ENCODE data around the gene C1orf56.
"Not testable (repeated sequence)": the region's sequence is repeated elsewhere in the genome, so short reads cannot be mapped to it uniquely, and the experiment has no call there.

C1orf56 gene

GRCh38 chr1:151061704-151062103 lies 14.2 kb downstream of the C1orf56 start:
- DNase-seq = no peak

DNA sequence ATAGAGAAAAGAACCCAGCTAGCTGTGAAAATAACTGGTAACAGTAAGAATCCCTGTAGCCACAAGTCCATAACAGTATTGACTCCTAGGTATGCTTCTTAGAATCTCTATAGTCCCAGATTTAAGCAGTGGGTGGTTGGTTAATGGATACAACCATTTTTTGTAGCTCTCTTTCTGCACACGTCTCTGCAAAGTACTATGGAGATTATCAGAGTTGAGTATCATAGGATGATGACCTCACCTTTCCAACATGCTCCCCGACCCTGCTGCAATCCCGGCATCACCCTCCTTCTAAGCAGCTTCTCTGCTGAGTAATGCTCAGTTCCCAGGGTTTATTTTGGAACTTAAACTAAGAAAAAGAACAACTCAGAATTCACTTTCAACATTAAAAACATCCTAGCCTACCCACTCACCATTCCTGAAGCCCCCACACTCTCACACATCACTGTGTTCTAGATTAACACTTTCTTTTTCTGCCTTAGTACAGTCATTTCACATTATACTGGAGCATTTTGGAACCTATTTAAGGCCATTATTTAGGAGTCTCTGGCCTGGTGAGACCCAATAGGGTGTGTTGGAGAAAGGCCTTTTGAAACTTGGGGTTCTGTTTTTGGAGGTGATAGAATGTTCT lies 15.3 kb downstream of the C1orf56 start:
- peak; percentile 89 for DNase-seq

DNA sequence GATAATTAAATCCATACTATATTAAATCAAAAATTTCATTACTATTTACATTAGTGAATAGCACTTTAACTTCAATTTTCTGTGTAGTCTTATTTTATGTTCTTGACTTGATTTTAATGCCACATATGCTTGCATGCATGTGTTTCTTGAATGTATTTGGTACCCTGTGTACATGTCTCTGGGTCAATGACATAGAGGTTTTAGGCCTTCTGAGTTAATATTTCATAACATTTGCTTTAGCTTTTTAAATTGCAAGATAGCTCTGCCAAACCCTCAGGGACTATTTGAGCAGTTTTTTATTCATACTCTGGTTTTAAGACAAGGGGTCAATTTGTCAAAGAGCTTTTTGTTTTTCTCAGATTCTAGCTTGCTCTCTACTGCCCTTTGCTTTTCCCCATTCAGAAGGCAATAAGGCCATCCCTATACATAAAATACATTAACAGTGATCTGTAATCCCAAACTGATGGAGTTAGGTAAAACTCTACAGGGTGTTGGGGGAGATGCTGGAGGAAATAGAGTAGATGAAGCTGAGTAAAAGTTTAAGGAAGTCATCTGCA lies 17.6 kb downstream of the C1orf56 start:
- no peak for DNase-seq

GRCh38 chr1:151067185-151067584 lies 19.6 kb downstream of the C1orf56 start:
- DNase-seq = no peak

DNA sequence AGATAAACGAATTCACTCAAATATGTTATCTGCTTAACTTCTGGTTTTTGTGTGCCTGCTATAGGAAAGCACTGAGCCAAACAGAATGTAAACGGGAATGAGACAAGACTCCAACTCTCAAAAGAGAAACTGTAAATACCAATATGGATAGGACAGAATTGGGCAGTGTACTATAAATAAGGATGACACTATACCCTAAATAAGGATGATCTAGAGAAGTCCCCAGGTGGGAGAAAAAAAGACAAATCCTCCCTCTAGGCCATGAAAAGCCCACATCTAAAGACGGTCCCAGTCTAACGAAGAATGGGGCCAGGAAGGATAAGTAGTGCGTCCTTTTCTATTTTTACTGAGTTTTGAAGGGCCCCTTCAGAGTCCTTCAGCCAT lies 21.5 kb downstream of the C1orf56 start:
- no peak for DNase-seq

GRCh38 chr1:151070474-151071276 lies 23.1 kb downstream of the C1orf56 start, which contains the start of gene GABPB2:
GABPB2 (plus strand) TSS chr1:151070761; CDS start chr1:151088190, 17,429 bp downstream.
- DNase-seq = peak; percentile 94

DNA sequence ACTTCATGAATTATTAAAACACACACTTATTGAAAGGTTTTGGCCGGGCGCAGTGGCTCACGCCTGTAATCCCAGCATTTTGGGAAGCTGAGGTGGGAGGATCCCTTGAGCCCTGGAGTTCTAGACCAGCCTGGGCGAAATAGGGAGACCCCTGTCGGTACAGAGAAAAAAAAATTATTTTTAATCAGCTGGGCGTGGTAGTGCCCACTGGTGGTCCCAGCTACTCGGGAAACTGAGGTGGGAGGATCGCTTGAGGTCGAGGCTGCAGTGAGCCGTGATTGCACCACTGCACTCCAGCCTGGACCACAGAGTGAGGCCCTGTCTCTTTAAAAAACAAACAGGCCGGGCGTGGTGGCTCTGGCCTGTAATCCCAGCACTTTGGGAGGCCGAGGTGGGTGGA lies 24.7 kb downstream of the C1orf56 start:
- no peak for DNase-seq

- no peak for DNase-seq
These were observed 38.5 kb downstream of the C1orf56 start for GRCh38 chr1:151085953-151086559.

GRCh38 chr1:151097426-151097825 lies 49.9 kb downstream of the C1orf56 start:
- DNase-seq = not testable (repeated sequence)

DNA sequence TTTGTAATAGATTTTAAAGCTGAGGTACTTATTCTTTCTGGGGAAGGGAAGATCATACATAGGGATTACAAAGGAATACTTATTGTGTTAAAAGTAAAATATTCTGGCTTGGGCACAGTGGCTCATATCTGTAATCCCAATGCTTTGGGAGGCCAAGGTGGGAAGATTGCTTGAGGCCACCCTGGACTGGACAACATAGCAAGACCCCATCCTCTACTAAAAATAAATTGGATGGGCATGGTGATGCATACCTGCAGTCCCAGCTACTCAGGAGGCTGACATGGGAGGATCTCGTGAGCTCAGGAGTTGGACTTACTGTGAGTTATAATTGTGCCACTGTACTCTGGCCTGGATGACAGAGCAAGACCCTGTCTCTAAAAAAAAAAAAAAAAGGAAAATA lies 50.6 kb downstream of the C1orf56 start:
- no peak for DNase-seq
